IMR-90 (cell line): Measurements from ENCODE around the gene NEK8.

ENCODE experiments used
- CHD1 ChIP-seq: IDR thresholded peaks from 2 replicates; pipeline ENCODE4 v1.6.1; 2012; ENCODE audit warnings: low read depth, low read length, improper control_type of control experiment
- FOS ChIP-seq: fragments of 150-350 bp; IDR thresholded peaks from 2 replicates; pipeline ENCODE4 v1.6.1; 2016; ENCODE audit warnings: low read depth, low read length
- MAZ ChIP-seq: IDR thresholded peaks from 2 replicates; pipeline ENCODE4 v1.6.1; 2012; ENCODE audit warnings: low read depth, mild to moderate bottlenecking, low read length, improper control_type of control experiment, moderate library complexity, borderline replicate concordance
- MXI1 ChIP-seq: IDR thresholded peaks from 2 replicates; pipeline ENCODE4 v1.6.1; 2012; ENCODE audit warnings: low read depth, mild to moderate bottlenecking, low read length, moderate library complexity, borderline replicate concordance
- POLR2A ChIP-seq: IDR thresholded peaks from 2 replicates; pipeline ENCODE4 v1.6.1; 2012; ENCODE audit warnings: mild to moderate bottlenecking, low read depth, low read length
- RAD21 ChIP-seq: IDR thresholded peaks from 2 replicates; pipeline ENCODE4 v1.6.1; 2012; ENCODE audit warnings: low read length, improper control_type of control experiment
- RCOR1 ChIP-seq: IDR thresholded peaks from 2 replicates; pipeline ENCODE4 v1.6.1; 2012; ENCODE audit warnings: mild to moderate bottlenecking, low read length, improper control_type of control experiment; ENCODE audit not compliant: insufficient replicate concordance
- SMC3 ChIP-seq: fragments of 150-350 bp; IDR thresholded peaks from 2 replicates; pipeline ENCODE4 v1.6.1; 2016; ENCODE audit warnings: low read depth, mild to moderate bottlenecking, antibody characterized with exemption, low read length, moderate library complexity
- TF ChIP-seq, protein P1 (sequence below): conservative IDR thresholded peaks from 2 replicates; pipeline ENCODE4 v1.5.1; 2012; ENCODE audit warnings: mild to moderate bottlenecking, low read depth, low read length, improper control_type of control experiment
- TF ChIP-seq, protein P2 (sequence below): fragments of 150-350 bp; IDR thresholded peaks from 2 replicates; pipeline ENCODE4 v1.6.1; 2017; ENCODE audit warnings: mild to moderate bottlenecking, antibody characterized with exemption, low read length, low read depth
- TF ChIP-seq, protein P3 (sequence below): fragments of 150-350 bp; IDR thresholded peaks from 2 replicates; pipeline ENCODE4 v1.6.1; 2016; ENCODE audit warnings: low read depth, mild to moderate bottlenecking, low read length, moderate library complexity, borderline replicate concordance

DNA sequence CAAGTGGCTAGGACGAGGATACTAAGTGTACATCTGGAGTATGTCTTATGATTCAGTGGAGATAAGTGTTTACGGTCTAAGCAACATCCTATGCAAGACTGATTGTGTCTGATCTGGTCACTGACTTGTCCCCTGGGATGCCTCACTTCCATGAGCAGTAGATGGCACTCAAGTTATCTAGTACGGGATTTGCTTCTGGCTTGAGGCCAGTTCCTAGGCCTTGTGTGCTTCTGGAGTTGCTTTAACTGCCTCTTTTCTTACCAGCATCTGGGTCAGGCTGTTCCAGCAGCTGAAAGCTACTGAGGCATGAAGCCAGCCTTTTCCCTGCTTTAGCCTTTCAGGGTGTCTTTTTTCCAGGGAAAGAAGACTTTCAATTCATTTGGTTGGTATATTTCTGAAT is 43.6 kb upstream of the NEK8 start:
- TF ChIP-seq, protein P1, sequence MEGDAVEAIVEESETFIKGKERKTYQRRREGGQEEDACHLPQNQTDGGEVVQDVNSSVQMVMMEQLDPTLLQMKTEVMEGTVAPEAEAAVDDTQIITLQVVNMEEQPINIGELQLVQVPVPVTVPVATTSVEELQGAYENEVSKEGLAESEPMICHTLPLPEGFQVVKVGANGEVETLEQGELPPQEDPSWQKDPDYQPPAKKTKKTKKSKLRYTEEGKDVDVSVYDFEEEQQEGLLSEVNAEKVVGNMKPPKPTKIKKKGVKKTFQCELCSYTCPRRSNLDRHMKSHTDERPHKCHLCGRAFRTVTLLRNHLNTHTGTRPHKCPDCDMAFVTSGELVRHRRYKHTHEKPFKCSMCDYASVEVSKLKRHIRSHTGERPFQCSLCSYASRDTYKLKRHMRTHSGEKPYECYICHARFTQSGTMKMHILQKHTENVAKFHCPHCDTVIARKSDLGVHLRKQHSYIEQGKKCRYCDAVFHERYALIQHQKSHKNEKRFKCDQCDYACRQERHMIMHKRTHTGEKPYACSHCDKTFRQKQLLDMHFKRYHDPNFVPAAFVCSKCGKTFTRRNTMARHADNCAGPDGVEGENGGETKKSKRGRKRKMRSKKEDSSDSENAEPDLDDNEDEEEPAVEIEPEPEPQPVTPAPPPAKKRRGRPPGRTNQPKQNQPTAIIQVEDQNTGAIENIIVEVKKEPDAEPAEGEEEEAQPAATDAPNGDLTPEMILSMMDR = no peak
- no peak for TF ChIP-seq POLR2A
- no peak for TF ChIP-seq CHD1
- TF ChIP-seq RCOR1 = no peak
- TF ChIP-seq RAD21 = no peak
- no peak for TF ChIP-seq SMC3
- TF ChIP-seq FOS = no peak
- TF ChIP-seq, protein P2, sequence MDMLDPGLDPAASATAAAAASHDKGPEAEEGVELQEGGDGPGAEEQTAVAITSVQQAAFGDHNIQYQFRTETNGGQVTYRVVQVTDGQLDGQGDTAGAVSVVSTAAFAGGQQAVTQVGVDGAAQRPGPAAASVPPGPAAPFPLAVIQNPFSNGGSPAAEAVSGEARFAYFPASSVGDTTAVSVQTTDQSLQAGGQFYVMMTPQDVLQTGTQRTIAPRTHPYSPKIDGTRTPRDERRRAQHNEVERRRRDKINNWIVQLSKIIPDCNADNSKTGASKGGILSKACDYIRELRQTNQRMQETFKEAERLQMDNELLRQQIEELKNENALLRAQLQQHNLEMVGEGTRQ = no peak
- no peak for TF ChIP-seq MAZ
- no peak for TF ChIP-seq MXI1
- TF ChIP-seq, protein P3, sequence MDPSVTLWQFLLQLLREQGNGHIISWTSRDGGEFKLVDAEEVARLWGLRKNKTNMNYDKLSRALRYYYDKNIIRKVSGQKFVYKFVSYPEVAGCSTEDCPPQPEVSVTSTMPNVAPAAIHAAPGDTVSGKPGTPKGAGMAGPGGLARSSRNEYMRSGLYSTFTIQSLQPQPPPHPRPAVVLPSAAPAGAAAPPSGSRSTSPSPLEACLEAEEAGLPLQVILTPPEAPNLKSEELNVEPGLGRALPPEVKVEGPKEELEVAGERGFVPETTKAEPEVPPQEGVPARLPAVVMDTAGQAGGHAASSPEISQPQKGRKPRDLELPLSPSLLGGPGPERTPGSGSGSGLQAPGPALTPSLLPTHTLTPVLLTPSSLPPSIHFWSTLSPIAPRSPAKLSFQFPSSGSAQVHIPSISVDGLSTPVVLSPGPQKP = no peak
